ENCODE results near the gene CACNA1B.

Gene CACNA1B

GRCh38 chr9:137959641-137960411 lies 82.2 kb downstream of the CACNA1B start:
- no peak for TF ChIP-seq POU2F2 (IDR thresholded peaks at IDR 0.05; ENCODE audit: low read depth, low read length)
- no peak for TF ChIP-seq POLR2AphosphoS5 (IDR thresholded peaks at IDR 0.05; ENCODE audit: low read depth, low read length)
- FAIRE-seq (no peak), DNase-seq (ENCODE audit: insufficient read length, low spot score) (no peak)

GRCh38 chr9:137960496-137960895 lies 82.9 kb downstream of the CACNA1B start:
- FAIRE-seq (no peak), DNase-seq (ENCODE audit: insufficient read length, low spot score) (no peak)
- TF ChIP-seq POU2F2 (IDR thresholded peaks at IDR 0.05; ENCODE audit: low read depth, low read length) (no peak), SPI1 (IDR thresholded peaks at IDR 0.05; ENCODE audit: low read depth, low read length) (no peak), TAF1 (IDR thresholded peaks at IDR 0.05; ENCODE audit: low read depth, low read length) (no peak), POLR2AphosphoS5 (IDR thresholded peaks at IDR 0.05; ENCODE audit: low read depth, low read length) (no peak), PAX5 (IDR thresholded peaks at IDR 0.05; ENCODE audit: insufficient read depth, low read length, severe bottlenecking) (no peak), POLR2A (IDR thresholded peaks at IDR 0.05; ENCODE audit: low read depth, low read length) (no peak)

DNA sequence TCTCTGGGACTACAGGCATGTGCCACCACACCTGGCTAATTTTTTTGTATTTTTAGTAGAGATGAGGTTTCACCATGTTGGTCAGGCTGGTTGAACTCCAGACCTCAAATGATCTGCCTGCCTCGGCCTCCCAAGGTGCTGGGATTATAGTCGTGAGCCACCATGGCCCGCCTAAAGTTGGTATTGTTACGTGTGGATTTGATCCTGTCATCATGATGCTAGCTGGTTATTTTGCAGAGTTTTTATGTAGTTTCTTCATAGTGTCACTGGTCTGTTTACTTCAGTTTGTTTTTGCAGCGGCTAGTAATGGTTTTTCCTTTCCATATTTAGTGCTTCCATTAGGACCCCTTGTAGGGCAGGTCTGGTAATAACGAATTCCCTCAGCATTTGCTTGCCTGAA lies 85.9 kb downstream of the CACNA1B start:
- DNase-seq (ENCODE audit: insufficient read length, low spot score) (no peak), FAIRE-seq (no peak)
- TF ChIP-seq PAX5 (IDR thresholded peaks at IDR 0.05; ENCODE audit: insufficient read depth, low read length, severe bottlenecking) (no peak), POU2F2 (IDR thresholded peaks at IDR 0.05; ENCODE audit: low read depth, low read length) (no peak), TAF1 (IDR thresholded peaks at IDR 0.05; ENCODE audit: low read depth, low read length) (no peak), POLR2A (IDR thresholded peaks at IDR 0.05; ENCODE audit: low read depth, low read length) (no peak), POLR2AphosphoS5 (IDR thresholded peaks at IDR 0.05; ENCODE audit: low read depth, low read length) (no peak), SPI1 (IDR thresholded peaks at IDR 0.05; ENCODE audit: low read depth, low read length) (no peak)

DNA sequence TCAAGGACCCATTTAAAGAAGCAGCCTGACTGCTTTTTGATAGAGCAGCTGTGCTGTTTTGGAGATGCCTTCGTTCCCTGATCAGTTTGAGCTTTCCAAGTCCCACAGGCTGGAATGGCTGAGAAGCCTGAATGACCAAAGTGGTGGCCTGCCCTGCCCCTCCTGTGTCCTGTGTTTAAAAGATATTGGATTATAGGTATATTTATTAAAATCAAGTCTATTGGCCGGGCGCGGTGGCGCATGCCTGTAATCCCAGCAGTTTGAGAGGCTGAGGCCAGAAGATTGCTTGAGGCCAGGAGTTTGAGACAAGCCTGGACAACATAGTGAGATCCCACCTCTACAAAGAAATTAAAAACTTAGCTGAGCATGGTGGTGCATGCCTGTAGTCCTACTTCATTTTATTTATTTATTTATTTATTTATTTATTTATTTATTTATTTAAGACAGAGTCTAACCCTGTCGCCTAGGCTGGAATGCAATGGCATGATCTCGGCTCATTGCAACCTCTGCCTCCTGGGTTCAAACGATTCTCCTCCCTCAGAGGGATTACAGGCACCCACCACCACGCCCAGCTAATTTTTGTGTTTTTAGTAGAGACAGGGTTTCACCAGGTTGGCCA lies 87.7 kb downstream of the CACNA1B start:
- no peak for TF ChIP-seq PAX5 (IDR thresholded peaks at IDR 0.05; ENCODE audit: insufficient read depth, low read length, severe bottlenecking)
- TF ChIP-seq POLR2AphosphoS5 (IDR thresholded peaks at IDR 0.05; ENCODE audit: low read depth, low read length), result no peak
- TF ChIP-seq SPI1 (IDR thresholded peaks at IDR 0.05; ENCODE audit: low read depth, low read length), result no peak
- TF ChIP-seq POU2F2 (IDR thresholded peaks at IDR 0.05; ENCODE audit: low read depth, low read length), result no peak
- no peak for TF ChIP-seq POLR2A (IDR thresholded peaks at IDR 0.05; ENCODE audit: low read depth, low read length)
- no peak for TF ChIP-seq TAF1 (IDR thresholded peaks at IDR 0.05; ENCODE audit: low read depth, low read length)
- DNase-seq (ENCODE audit: insufficient read length, low spot score) (no peak), FAIRE-seq (no peak)

GRCh38 chr9:137967280-137967953 lies 89.8 kb downstream of the CACNA1B start:
- DNase-seq (ENCODE audit: insufficient read length, low spot score), result no peak
- FAIRE-seq, result no peak
- TF ChIP-seq SPI1 (IDR thresholded peaks at IDR 0.05; ENCODE audit: low read depth, low read length) (no peak), POU2F2 (IDR thresholded peaks at IDR 0.05; ENCODE audit: low read depth, low read length) (no peak), POLR2A (IDR thresholded peaks at IDR 0.05; ENCODE audit: low read depth, low read length) (no peak), PAX5 (IDR thresholded peaks at IDR 0.05; ENCODE audit: insufficient read depth, low read length, severe bottlenecking) (no peak), POLR2AphosphoS5 (IDR thresholded peaks at IDR 0.05; ENCODE audit: low read depth, low read length) (no peak), TAF1 (IDR thresholded peaks at IDR 0.05; ENCODE audit: low read depth, low read length) (no peak)

DNA sequence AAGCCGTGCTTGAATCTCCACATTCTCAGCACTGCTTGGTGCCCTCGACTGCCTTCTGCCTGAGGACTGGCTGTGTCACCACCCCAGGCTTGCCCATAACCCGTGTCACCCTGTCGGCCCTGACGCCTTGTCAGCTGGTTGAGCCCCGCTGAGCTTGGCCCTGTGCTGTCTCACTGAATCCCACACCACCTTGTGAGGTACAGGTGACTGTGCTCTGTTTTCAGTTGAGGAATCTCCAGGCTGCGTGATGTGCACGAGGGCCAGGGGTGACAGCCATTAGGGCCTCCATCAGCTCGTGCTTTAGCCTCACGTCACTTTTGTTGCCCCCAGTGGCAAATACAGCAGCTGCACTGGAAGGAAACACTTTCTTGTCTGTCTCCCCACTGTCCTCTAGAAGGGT lies 90.7 kb downstream of the CACNA1B start:
- TF ChIP-seq POLR2A (IDR thresholded peaks at IDR 0.05; ENCODE audit: low read depth, low read length) (no peak), PAX5 (IDR thresholded peaks at IDR 0.05; ENCODE audit: insufficient read depth, low read length, severe bottlenecking) (no peak), TAF1 (IDR thresholded peaks at IDR 0.05; ENCODE audit: low read depth, low read length) (no peak), POU2F2 (IDR thresholded peaks at IDR 0.05; ENCODE audit: low read depth, low read length) (no peak), SPI1 (IDR thresholded peaks at IDR 0.05; ENCODE audit: low read depth, low read length) (no peak), POLR2AphosphoS5 (IDR thresholded peaks at IDR 0.05; ENCODE audit: low read depth, low read length) (no peak)
- FAIRE-seq (no peak), DNase-seq (ENCODE audit: insufficient read length, low spot score) (no peak)

GRCh38 chr9:137969008-137969407 lies 91.4 kb downstream of the CACNA1B start:
- FAIRE-seq, result no peak
- no peak for DNase-seq (ENCODE audit: insufficient read length, low spot score)
- TF ChIP-seq TAF1 (IDR thresholded peaks at IDR 0.05; ENCODE audit: low read depth, low read length) (no peak), POU2F2 (IDR thresholded peaks at IDR 0.05; ENCODE audit: low read depth, low read length) (no peak), POLR2AphosphoS5 (IDR thresholded peaks at IDR 0.05; ENCODE audit: low read depth, low read length) (no peak)

- FAIRE-seq (no peak), DNase-seq (ENCODE audit: insufficient read length, low spot score) (no peak)
- no peak for TF ChIP-seq POLR2A (IDR thresholded peaks at IDR 0.05; ENCODE audit: low read depth, low read length)
- TF ChIP-seq SPI1 (IDR thresholded peaks at IDR 0.05; ENCODE audit: low read depth, low read length), result no peak
- TF ChIP-seq PAX5 (IDR thresholded peaks at IDR 0.05; ENCODE audit: insufficient read depth, low read length, severe bottlenecking), result no peak
- no peak for TF ChIP-seq POU2F2 (IDR thresholded peaks at IDR 0.05; ENCODE audit: low read depth, low read length)
- no peak for TF ChIP-seq TAF1 (IDR thresholded peaks at IDR 0.05; ENCODE audit: low read depth, low read length)
- no peak for TF ChIP-seq POLR2AphosphoS5 (IDR thresholded peaks at IDR 0.05; ENCODE audit: low read depth, low read length)
These were observed 92.1 kb downstream of the CACNA1B start for GRCh38 chr9:137969685-137970084.

GRCh38 chr9:137970098-137970497 lies 92.5 kb downstream of the CACNA1B start:
- DNase-seq (ENCODE audit: insufficient read length, low spot score) (no peak), FAIRE-seq (no peak)
- no peak for TF ChIP-seq PAX5 (IDR thresholded peaks at IDR 0.05; ENCODE audit: insufficient read depth, low read length, severe bottlenecking)
- TF ChIP-seq POLR2A (IDR thresholded peaks at IDR 0.05; ENCODE audit: low read depth, low read length), result no peak
- no peak for TF ChIP-seq POLR2AphosphoS5 (IDR thresholded peaks at IDR 0.05; ENCODE audit: low read depth, low read length)
- no peak for TF ChIP-seq TAF1 (IDR thresholded peaks at IDR 0.05; ENCODE audit: low read depth, low read length)
- no peak for TF ChIP-seq POU2F2 (IDR thresholded peaks at IDR 0.05; ENCODE audit: low read depth, low read length)
- no peak for TF ChIP-seq SPI1 (IDR thresholded peaks at IDR 0.05; ENCODE audit: low read depth, low read length)

Data from GM12891 (cell line).